HG03571 (cell line): ENCODE results near the gene TBRG4.

Experiments
- ATAC-seq: cut with Tn5 transposase; IDR thresholded peaks from one replicate; pipeline ENCODE4 v1.9.1; 2021; ENCODE audit not compliant: unreplicated experiment

TBRG4 gene

GRCh38 chr7:45092100-45092930, 19.2 kb downstream of the TBRG4 start:
- ATAC-seq: no peak

- no peak for ATAC-seq
These were observed 22.1 kb downstream of the TBRG4 start for GRCh38 chr7:45089341-45089891.

- no peak for ATAC-seq
These were observed 22.6 kb downstream of the TBRG4 start, which contains the start of gene NACAD for GRCh38 chr7:45088821-45089340. Gene NACAD, minus strand, starts transcription at chr7:45088969. Its CDS starts 75 bp downstream, at chr7:45088894.

GRCh38 chr7:45088146-45088701, 23.3 kb downstream of the TBRG4 start:
- no peak for ATAC-seq

- ATAC-seq: no peak
These were observed 24.0 kb downstream of the TBRG4 start for GRCh38 chr7:45087301-45088145.

GRCh38 chr7:45086331-45087065, 25.0 kb downstream of the TBRG4 start:
- no peak for ATAC-seq

- no peak for ATAC-seq
These were observed 25.8 kb downstream of the TBRG4 start for GRCh38 chr7:45085619-45086200.

- no peak for ATAC-seq
These were observed 26.4 kb downstream of the TBRG4 start for GRCh38 chr7:45084901-45085618.

- no peak for ATAC-seq
These were observed 27.2 kb downstream of the TBRG4 start for GRCh38 chr7:45084336-45084735.

GRCh38 chr7:45082831-45083331, 28.6 kb downstream of the TBRG4 start:
- no peak for ATAC-seq

- ATAC-seq: no peak
These were observed 29.3 kb downstream of the TBRG4 start for GRCh38 chr7:45082031-45082830.

- ATAC-seq: no peak
These were observed 29.9 kb downstream of the TBRG4 start for GRCh38 chr7:45081670-45081974.

GRCh38 chr7:45080958-45081669, 30.4 kb downstream of the TBRG4 start:
- ATAC-seq: no peak

GRCh38 chr7:45080265-45080957, 31.1 kb downstream of the TBRG4 start:
- ATAC-seq: no peak

- no peak for ATAC-seq
These were observed 33.3 kb downstream of the TBRG4 start for GRCh38 chr7:45078125-45078681.

- no peak for ATAC-seq
These were observed 33.9 kb downstream of the TBRG4 start for GRCh38 chr7:45077579-45077978.

GRCh38 chr7:45076946-45077345, 34.6 kb downstream of the TBRG4 start:
- no peak for ATAC-seq
